HG02981 (cell line): ENCODE results near the gene TPSAB1.
"Not testable (repeated sequence)": the region's sequence is repeated elsewhere in the genome, so short reads cannot be mapped to it uniquely, and the experiment has no call there.

Source experiments
- ATAC-seq: cut with Tn5 transposase; IDR thresholded peaks from one replicate; pipeline ENCODE4 v1.9.1; 2021; ENCODE audit warnings: mild to moderate bottlenecking, moderate library complexity; ENCODE audit not compliant: unreplicated experiment

TPSAB1 gene

GRCh38 chr16:1263591-1264344, 23.3 kb downstream of the TPSAB1 start:
- ATAC-seq = no peak

- ATAC-seq = no peak
Observed at GRCh38 chr16:1264345-1265089, 24.0 kb downstream of the TPSAB1 start.

GRCh38 chr16:1265090-1265630, 24.7 kb downstream of the TPSAB1 start:
- ATAC-seq = no peak

- no peak for ATAC-seq
Observed at GRCh38 chr16:1265826-1266225, 25.3 kb downstream of the TPSAB1 start.

- not testable (repeated sequence) for ATAC-seq
Observed at GRCh38 chr16:1269418-1269817, 28.9 kb downstream of the TPSAB1 start.

GRCh38 chr16:1271380-1271723, 30.8 kb downstream of the TPSAB1 start:
- no peak for ATAC-seq

- not testable (repeated sequence) for ATAC-seq
Observed at GRCh38 chr16:1271724-1272413, 31.4 kb downstream of the TPSAB1 start.

- no peak for ATAC-seq
Observed at GRCh38 chr16:1272453-1273198, 32.1 kb downstream of the TPSAB1 start.

GRCh38 chr16:1273816-1274215, 33.3 kb downstream of the TPSAB1 start:
- no peak for ATAC-seq

- ATAC-seq = no peak
Observed at GRCh38 chr16:1274767-1275166, 34.3 kb downstream of the TPSAB1 start.

GRCh38 chr16:1275791-1276579, 35.5 kb downstream of the TPSAB1 start:
- no peak for ATAC-seq

GRCh38 chr16:1276580-1276878, 36.0 kb downstream of the TPSAB1 start:
- no peak for ATAC-seq

- ATAC-seq = no peak
Observed at GRCh38 chr16:1277151-1277598, 36.7 kb downstream of the TPSAB1 start.

- ATAC-seq = no peak
Observed at GRCh38 chr16:1277617-1278282, 37.2 kb downstream of the TPSAB1 start.

- no peak for ATAC-seq
Observed at GRCh38 chr16:1278477-1278876, 38.0 kb downstream of the TPSAB1 start.

- ATAC-seq = no peak
Observed at GRCh38 chr16:1279081-1279944, 38.8 kb downstream of the TPSAB1 start.

- ATAC-seq = no peak
Observed at GRCh38 chr16:1279945-1280589, 39.6 kb downstream of the TPSAB1 start.

- no peak for ATAC-seq
Observed at GRCh38 chr16:1280783-1281182, 40.3 kb downstream of the TPSAB1 start.
